Karpas-422 (cell line): ENCODE measurements around the gene PCDHB13. TPM values are rescaled to one million over a fixed set of nuclear protein-coding genes. Genes with fewer than 3 reads are reported as not detected.

ENCODE experiments used
- DNase-seq: peaks from one replicate; pipeline ENCODE4 v3.0.0-alpha.2; 2015
- H2AFZ ChIP-seq: fragments of 200-600 bp; sonication (generic); 2 replicates; pipeline ENCODE4 v1.6.1; 2014; ENCODE audit warnings: antibody characterized with exemption, low read length, mixed read lengths
- H3K27ac ChIP-seq: fragments of 200-600 bp; sonication (generic); 2 replicates; pipeline ENCODE4 v1.5.1; 2014; ENCODE audit warnings: mild to moderate bottlenecking, low read length, moderate library complexity
- H3K27me3 ChIP-seq: fragments of 200-600 bp; sonication (generic); 2 replicates; pipeline ENCODE4 v1.6.1; 2014; ENCODE audit warnings: low read length, mixed read lengths
- H3K36me3 ChIP-seq: fragments of 200-600 bp; sonication (generic); 2 replicates; pipeline ENCODE4 v1.6.1; 2014; ENCODE audit warnings: low read length, mixed read lengths; ENCODE audit not compliant: insufficient read depth
- H3K4me1 ChIP-seq: fragments of 200-600 bp; sonication (generic); 2 replicates; pipeline ENCODE4 v1.6.1; 2014; ENCODE audit warnings: mild to moderate bottlenecking, low read length, mixed read lengths
- H3K4me2 ChIP-seq: fragments of 200-600 bp; sonication (generic); 2 replicates; pipeline ENCODE4 v1.6.1; 2014; ENCODE audit warnings: low read length, low read depth, mild to moderate bottlenecking; ENCODE audit not compliant: poor library complexity, severe bottlenecking
- H3K4me3 ChIP-seq: fragments of 200-600 bp; sonication (generic); 2 replicates; pipeline ENCODE4 v1.5.1; 2014; ENCODE audit warnings: mild to moderate bottlenecking, antibody characterized with exemption, low read length, mixed read lengths
- H3K79me2 ChIP-seq: fragments of 200-600 bp; sonication (generic); 2 replicates; pipeline ENCODE4 v1.6.1; 2014; ENCODE audit warnings: mild to moderate bottlenecking, low read length, mixed read lengths
- H3K9ac ChIP-seq: fragments of 200-600 bp; sonication (generic); 2 replicates; pipeline ENCODE4 v1.6.0; 2014; ENCODE audit warnings: low read length
- H3K9me2 ChIP-seq: fragments of 200-600 bp; sonication (generic), shearing (Covaris generic); replicated peaks from 2 replicates; pipeline ENCODE4 v1.6.0; 2014; ENCODE audit warnings: mild to moderate bottlenecking, low read length, moderate library complexity; ENCODE audit not compliant: insufficient read depth
- H3K9me3 ChIP-seq: fragments of 300-700, 200-600 bp; sonication (generic); 2 replicates; pipeline ENCODE4 v1.6.1; 2014; ENCODE audit warnings: low read length, mixed read lengths
- H4K20me1 ChIP-seq: fragments of 200-600 bp; sonication (generic); 2 replicates; pipeline ENCODE4 v1.6.1; 2014; ENCODE audit warnings: mild to moderate bottlenecking, antibody characterized with exemption, low read length, low read depth; ENCODE audit not compliant: insufficient read depth
- total RNA-seq: library from RNA; depleted of rRNA; stranded (reverse); fragments of >200 nt; shearing (Covaris generic); gene quantifications from 2 replicates; pipeline ENCODE4 v1.2.3, GENCODE V29; 2014; ENCODE audit warnings: low replicate concordance; rRNA removed

Gene PCDHB13
- total RNA-seq, 1 experiment from 2014 or later: 0.19 TPM

DNA sequence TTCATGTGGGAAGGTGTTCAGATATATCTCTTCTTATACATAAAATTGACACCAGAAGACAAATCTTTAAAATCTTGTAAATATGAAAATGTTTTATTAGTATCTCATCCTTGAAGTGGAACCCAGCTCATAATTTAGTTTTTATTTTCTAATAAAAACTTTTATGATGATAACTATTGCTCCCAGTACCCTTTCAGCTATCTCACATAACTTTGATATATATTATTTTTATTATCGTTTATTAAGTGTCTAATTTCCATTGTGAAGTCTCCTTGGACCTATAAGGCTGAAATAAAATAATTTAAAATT, 47.5 kb downstream of the PCDHB13 start:
- H3K4me2 ChIP-seq: no peak overlapping the region
- no peaks in the 10 kb centered on the region for H4K20me1 ChIP-seq
- H3K4me3 ChIP-seq: no peak overlapping the region
- no peak for DNase-seq
- H3K27ac ChIP-seq: no peak overlapping the region
- H3K9me2 ChIP-seq: no peaks in the 10 kb centered on the region
- peaks cover 62% of the 10 kb centered on the region for H3K9me3 ChIP-seq
- H3K4me1 ChIP-seq: no peaks in the 10 kb centered on the region
- 0 out of 2 replicates have a peak, but pooled peaks cover under 1% of the 10 kb centered on the region for H3K36me3 ChIP-seq
- no peak overlapping the region for H3K9ac ChIP-seq
- H2AFZ ChIP-seq: no peak overlapping the region
- H3K79me2 ChIP-seq: no peaks in the 10 kb centered on the region
- H3K27me3 ChIP-seq: no peaks in the 10 kb centered on the region

Other genes with a start within 250 kb of the PCDHB13 start
- gene PCDHAC2, start 247.4 kb upstream of the PCDHB13 start, total RNA-seq: not detected in 2 replicates
- gene PCDHB1, start 162.5 kb upstream of the PCDHB13 start, total RNA-seq: not detected in 2 replicates
- not detected in 2 replicates for gene PCDHB2, start 119.3 kb upstream of the PCDHB13 start, total RNA-seq
- not detected in 2 replicates for gene PCDHB3, start 113.4 kb upstream of the PCDHB13 start, total RNA-seq
- not detected in 2 replicates for gene PCDHB4, start 92.1 kb upstream of the PCDHB13 start, total RNA-seq
- gene PCDHB5, start 78.7 kb upstream of the PCDHB13 start, total RNA-seq: not detected in 2 replicates
- gene PCDHB6, start 63.9 kb upstream of the PCDHB13 start, total RNA-seq: not detected in 2 replicates
- gene PCDHB7, start 41.3 kb upstream of the PCDHB13 start, total RNA-seq: not detected in 2 replicates
- gene PCDHB8, start 36.1 kb upstream of the PCDHB13 start, total RNA-seq: not detected in 2 replicates
- gene PCDHB16, start 31.5 kb upstream of the PCDHB13 start, total RNA-seq: 0.04 and 0.54 TPM in 2 replicates
- 0.11 and 0.29 TPM in 2 replicates for gene PCDHB9, start 26.8 kb upstream of the PCDHB13 start, total RNA-seq
- gene PCDHB10, start 21.6 kb upstream of the PCDHB13 start, total RNA-seq: 0.11 TPM in 1 of 2 replicates, not detected in the other
- gene PCDHB11, start 14.3 kb upstream of the PCDHB13 start, total RNA-seq: not detected in 2 replicates
- not detected in 2 replicates for gene PCDHB12, start 5.2 kb upstream of the PCDHB13 start, total RNA-seq
- gene PCDHB14, start 9.4 kb downstream of the PCDHB13 start, total RNA-seq: 0.48 and 0.90 TPM in 2 replicates
- gene PCDHB15, start 31.5 kb downstream of the PCDHB13 start, total RNA-seq: 0.25 TPM in 1 of 2 replicates, not detected in the other
- 0.65 and 0.82 TPM in 2 replicates for gene SLC25A2, start 90.1 kb downstream of the PCDHB13 start, total RNA-seq
- 70.0 and 85.9 TPM in 2 replicates for gene TAF7, start 106.9 kb downstream of the PCDHB13 start, total RNA-seq
- gene PCDHGA1, start 116.6 kb downstream of the PCDHB13 start, total RNA-seq: 0.48 and 1.2 TPM in 2 replicates
- gene PCDHGA2, start 124.8 kb downstream of the PCDHB13 start, total RNA-seq: 0.04 TPM in 1 of 2 replicates, not detected in the other
- not detected in 2 replicates for gene PCDHGA3, start 129.9 kb downstream of the PCDHB13 start, total RNA-seq
- 14.0 and 15.3 TPM in 2 replicates for gene PCDHGB1, start 136.2 kb downstream of the PCDHB13 start, total RNA-seq
- 11.1 and 13.5 TPM in 2 replicates for gene PCDHGA4, start 141.1 kb downstream of the PCDHB13 start, total RNA-seq
- gene PCDHGB2, start 146.1 kb downstream of the PCDHB13 start, total RNA-seq: 9.8 and 11.5 TPM in 2 replicates
- gene PCDHGA5, start 150.2 kb downstream of the PCDHB13 start, total RNA-seq: 8.8 and 9.7 TPM in 2 replicates
- 19.5 and 22.7 TPM in 2 replicates for gene PCDHGB3, start 156.3 kb downstream of the PCDHB13 start, total RNA-seq
- 10.9 and 14.5 TPM in 2 replicates for gene PCDHGA6, start 160.0 kb downstream of the PCDHB13 start, total RNA-seq
- 8.4 and 11.5 TPM in 2 replicates for gene PCDHGA7, start 168.8 kb downstream of the PCDHB13 start, total RNA-seq
- 6.3 and 10.0 TPM in 2 replicates for gene PCDHGB4, start 173.8 kb downstream of the PCDHB13 start, total RNA-seq
- 8.8 and 9.6 TPM in 2 replicates for gene PCDHGA8, start 178.7 kb downstream of the PCDHB13 start, total RNA-seq
- gene PCDHGB5, start 184.0 kb downstream of the PCDHB13 start, total RNA-seq: 17.0 and 26.4 TPM in 2 replicates
- gene PCDHGA9, start 188.9 kb downstream of the PCDHB13 start, total RNA-seq: 13.0 and 15.7 TPM in 2 replicates
- gene PCDHGB6, start 194.1 kb downstream of the PCDHB13 start, total RNA-seq: 5.5 and 8.8 TPM in 2 replicates
- 8.5 and 11.2 TPM in 2 replicates for gene PCDHGA10, start 199.1 kb downstream of the PCDHB13 start, total RNA-seq
- 6.3 and 10.4 TPM in 2 replicates for gene PCDHGB7, start 203.8 kb downstream of the PCDHB13 start, total RNA-seq
- gene PCDHGA11, start 207.1 kb downstream of the PCDHB13 start, total RNA-seq: 9.3 and 10.4 TPM in 2 replicates
- gene PCDHGA12, start 216.6 kb downstream of the PCDHB13 start, total RNA-seq: 6.6 and 7.8 TPM in 2 replicates